Measurements from ENCODE around the gene GDF3.

DNA sequence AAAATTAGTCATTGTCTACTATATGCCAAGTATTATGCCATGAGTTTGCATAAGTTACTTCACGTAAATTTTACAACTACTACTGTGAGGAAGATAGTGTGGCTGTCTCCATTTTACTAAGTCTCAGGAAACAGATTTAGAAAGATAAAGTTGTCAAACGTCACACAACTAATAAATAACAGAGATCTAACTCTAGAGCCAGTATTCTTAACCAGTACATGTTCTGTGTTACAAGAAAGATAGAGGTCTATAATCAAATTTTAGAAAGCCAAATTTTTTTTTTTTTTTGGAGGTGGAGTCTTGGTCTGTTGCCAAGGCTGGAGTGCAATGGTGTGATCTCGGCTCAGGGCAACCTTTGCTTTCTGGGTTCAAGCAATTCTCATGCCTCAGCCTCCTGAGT, 37.4 kb upstream of the GDF3 start:
- TF ChIP-seq, protein P1, sequence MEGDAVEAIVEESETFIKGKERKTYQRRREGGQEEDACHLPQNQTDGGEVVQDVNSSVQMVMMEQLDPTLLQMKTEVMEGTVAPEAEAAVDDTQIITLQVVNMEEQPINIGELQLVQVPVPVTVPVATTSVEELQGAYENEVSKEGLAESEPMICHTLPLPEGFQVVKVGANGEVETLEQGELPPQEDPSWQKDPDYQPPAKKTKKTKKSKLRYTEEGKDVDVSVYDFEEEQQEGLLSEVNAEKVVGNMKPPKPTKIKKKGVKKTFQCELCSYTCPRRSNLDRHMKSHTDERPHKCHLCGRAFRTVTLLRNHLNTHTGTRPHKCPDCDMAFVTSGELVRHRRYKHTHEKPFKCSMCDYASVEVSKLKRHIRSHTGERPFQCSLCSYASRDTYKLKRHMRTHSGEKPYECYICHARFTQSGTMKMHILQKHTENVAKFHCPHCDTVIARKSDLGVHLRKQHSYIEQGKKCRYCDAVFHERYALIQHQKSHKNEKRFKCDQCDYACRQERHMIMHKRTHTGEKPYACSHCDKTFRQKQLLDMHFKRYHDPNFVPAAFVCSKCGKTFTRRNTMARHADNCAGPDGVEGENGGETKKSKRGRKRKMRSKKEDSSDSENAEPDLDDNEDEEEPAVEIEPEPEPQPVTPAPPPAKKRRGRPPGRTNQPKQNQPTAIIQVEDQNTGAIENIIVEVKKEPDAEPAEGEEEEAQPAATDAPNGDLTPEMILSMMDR (IDR thresholded peaks at IDR 0.05), result no peak
- TF ChIP-seq POLR2A (IDR thresholded peaks at IDR 0.05), result no peak

All from uterus (tissue), 2 donors.